Measurements from ENCODE around the gene CA10. TPM values are rescaled to one million over a fixed set of nuclear protein-coding genes. Genes with fewer than 3 reads are reported as not detected.

CA10 gene
- polyA plus RNA-seq, 1 experiment: not detected

DNA sequence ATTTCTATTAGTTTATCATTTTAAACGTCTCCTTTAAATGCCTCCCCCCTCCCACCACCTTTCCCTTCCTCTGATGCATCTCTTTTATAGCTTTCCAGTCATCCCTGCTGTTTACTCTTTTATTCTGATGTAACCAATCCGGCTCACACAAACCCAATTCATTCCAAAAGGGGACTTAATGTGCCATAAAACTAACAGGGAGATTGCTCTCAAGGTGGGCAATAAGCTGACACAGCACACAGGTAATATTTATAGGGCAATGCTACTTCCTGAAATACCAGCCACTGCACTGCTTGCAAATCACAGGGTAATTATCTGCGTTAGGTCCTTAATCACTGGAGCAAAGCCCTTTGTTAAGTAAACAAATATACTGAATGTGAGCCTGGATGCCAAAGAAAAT, 23.3 kb upstream of the CA10 start:
- DNase-seq (ENCODE audit: low read depth, low spot score): no peak
- no peaks in the 10 kb centered on the region for H3K27me3 ChIP-seq (ENCODE audit: control insufficient read depth, insufficient read depth, low read length)
- TF ChIP-seq, protein P1, sequence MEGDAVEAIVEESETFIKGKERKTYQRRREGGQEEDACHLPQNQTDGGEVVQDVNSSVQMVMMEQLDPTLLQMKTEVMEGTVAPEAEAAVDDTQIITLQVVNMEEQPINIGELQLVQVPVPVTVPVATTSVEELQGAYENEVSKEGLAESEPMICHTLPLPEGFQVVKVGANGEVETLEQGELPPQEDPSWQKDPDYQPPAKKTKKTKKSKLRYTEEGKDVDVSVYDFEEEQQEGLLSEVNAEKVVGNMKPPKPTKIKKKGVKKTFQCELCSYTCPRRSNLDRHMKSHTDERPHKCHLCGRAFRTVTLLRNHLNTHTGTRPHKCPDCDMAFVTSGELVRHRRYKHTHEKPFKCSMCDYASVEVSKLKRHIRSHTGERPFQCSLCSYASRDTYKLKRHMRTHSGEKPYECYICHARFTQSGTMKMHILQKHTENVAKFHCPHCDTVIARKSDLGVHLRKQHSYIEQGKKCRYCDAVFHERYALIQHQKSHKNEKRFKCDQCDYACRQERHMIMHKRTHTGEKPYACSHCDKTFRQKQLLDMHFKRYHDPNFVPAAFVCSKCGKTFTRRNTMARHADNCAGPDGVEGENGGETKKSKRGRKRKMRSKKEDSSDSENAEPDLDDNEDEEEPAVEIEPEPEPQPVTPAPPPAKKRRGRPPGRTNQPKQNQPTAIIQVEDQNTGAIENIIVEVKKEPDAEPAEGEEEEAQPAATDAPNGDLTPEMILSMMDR (IDR thresholded peaks at IDR 0.05; ENCODE audit: low read depth, low read length): no peak
- ChIA-PET CTCF (no interaction called here), POLR2A (no interaction called here)
- H3K4me3 ChIP-seq (ENCODE audit: low read depth, low read length): no peak overlapping the region
- H3K27ac ChIP-seq (ENCODE audit: low read depth, low read length): no peak overlapping the region
- peaks cover 6% of the 10 kb centered on the region for H3K9me3 ChIP-seq (ENCODE audit: control insufficient read depth, insufficient read depth, low read length)

GRCh38 chr17:52178012-52178411, 19.5 kb upstream of the CA10 start:
- ChIA-PET POLR2A (no interaction called here), CTCF (no interaction called here)
- Histone ChIP-seq H3K9me3 (ENCODE audit: control insufficient read depth, insufficient read depth, low read length) (peaks cover 2% of the 10 kb centered on the region), H3K27ac (ENCODE audit: low read depth, low read length) (no peak overlapping the region), H3K27me3 (ENCODE audit: control insufficient read depth, insufficient read depth, low read length) (no peaks in the 10 kb centered on the region), H3K4me3 (ENCODE audit: low read depth, low read length) (no peak overlapping the region)
- no peak for DNase-seq (ENCODE audit: low read depth, low spot score)
- TF ChIP-seq, protein P1 (IDR thresholded peaks at IDR 0.05; ENCODE audit: low read depth, low read length): no peak

DNA sequence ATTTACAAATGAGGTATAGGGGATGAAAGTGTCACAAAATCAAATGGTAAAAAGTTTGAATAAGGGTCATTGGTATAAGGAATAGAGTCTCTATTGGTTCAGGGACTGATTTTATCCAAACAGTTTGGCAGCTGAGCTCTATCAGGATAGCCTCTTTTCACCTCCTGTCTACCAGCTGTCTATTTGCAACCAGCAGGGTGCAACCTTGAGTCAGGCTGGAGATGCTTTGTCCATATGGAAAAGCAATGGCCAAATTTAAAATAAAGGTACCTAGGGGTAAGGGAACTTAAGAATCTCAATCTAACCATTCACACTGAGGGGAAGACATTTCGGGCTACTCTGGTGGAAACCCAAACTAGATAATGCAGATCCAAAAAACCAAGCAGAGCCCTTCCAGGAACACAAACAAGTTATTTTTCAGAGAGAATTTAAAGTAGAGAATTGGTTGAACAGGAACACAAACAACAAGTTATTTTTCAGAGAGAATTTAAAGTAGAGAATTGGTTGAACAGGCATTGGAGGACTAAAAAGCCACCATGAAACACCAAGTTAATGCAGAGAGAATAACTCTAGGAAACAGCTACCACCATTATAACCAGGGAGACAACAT, 12.6 kb upstream of the CA10 start:
- Histone ChIP-seq H3K27me3 (ENCODE audit: control insufficient read depth, insufficient read depth, low read length) (no peaks in the 10 kb centered on the region), H3K27ac (ENCODE audit: low read depth, low read length) (no peak overlapping the region), H3K4me3 (ENCODE audit: low read depth, low read length) (no peak overlapping the region), H3K9me3 (ENCODE audit: control insufficient read depth, insufficient read depth, low read length) (peaks cover 4% of the 10 kb centered on the region; the same call in 1 of the 2 replicates)
- TF ChIP-seq, protein P1 (IDR thresholded peaks at IDR 0.05; ENCODE audit: low read depth, low read length): no peak
- ChIA-PET POLR2A (no interaction called here), CTCF (no interaction called here)
- no peak for DNase-seq (ENCODE audit: low read depth, low spot score)

- no peaks in the 10 kb centered on the region for H3K27me3 ChIP-seq (ENCODE audit: control insufficient read depth, insufficient read depth, low read length)
- TF ChIP-seq, protein P1 (IDR thresholded peaks at IDR 0.05; ENCODE audit: low read depth, low read length): no peak
- CTCF ChIA-PET: no interaction called here
- POLR2A ChIA-PET: no interaction called here
- DNase-seq (ENCODE audit: low read depth, low spot score): no peak
- no peak overlapping the region for H3K27ac ChIP-seq (ENCODE audit: low read depth, low read length)
- no peak overlapping the region for H3K4me3 ChIP-seq (ENCODE audit: low read depth, low read length)
- peaks cover 20% of the 10 kb centered on the region for H3K9me3 ChIP-seq (ENCODE audit: control insufficient read depth, insufficient read depth, low read length)
These were observed 1.6 kb upstream of the CA10 start for GRCh38 chr17:52160136-52160567.

GRCh38 chr17:52159246-52160135, 977 bp upstream of the CA10 start:
- no peaks in the 10 kb centered on the region for H3K27me3 ChIP-seq (ENCODE audit: control insufficient read depth, insufficient read depth, low read length)
- TF ChIP-seq, protein P1 (IDR thresholded peaks at IDR 0.05; ENCODE audit: low read depth, low read length): no peak
- POLR2A ChIA-PET: no interaction called here
- H3K4me3 ChIP-seq (ENCODE audit: low read depth, low read length): no peak overlapping the region
- CTCF ChIA-PET: no interaction called here
- no peak for DNase-seq (ENCODE audit: low read depth, low spot score)
- H3K27ac ChIP-seq (ENCODE audit: low read depth, low read length): no peak overlapping the region
- peaks cover 20% of the 10 kb centered on the region for H3K9me3 ChIP-seq (ENCODE audit: control insufficient read depth, insufficient read depth, low read length)
